ENCODE measurements around the gene UNC93B1. TPM values are rescaled to one million over a fixed set of nuclear protein-coding genes. Genes with fewer than 3 reads are reported as not detected.

UNC93B1 gene
- total RNA-seq, 1 experiment from 2014 or later, result 23.3 TPM

DNA sequence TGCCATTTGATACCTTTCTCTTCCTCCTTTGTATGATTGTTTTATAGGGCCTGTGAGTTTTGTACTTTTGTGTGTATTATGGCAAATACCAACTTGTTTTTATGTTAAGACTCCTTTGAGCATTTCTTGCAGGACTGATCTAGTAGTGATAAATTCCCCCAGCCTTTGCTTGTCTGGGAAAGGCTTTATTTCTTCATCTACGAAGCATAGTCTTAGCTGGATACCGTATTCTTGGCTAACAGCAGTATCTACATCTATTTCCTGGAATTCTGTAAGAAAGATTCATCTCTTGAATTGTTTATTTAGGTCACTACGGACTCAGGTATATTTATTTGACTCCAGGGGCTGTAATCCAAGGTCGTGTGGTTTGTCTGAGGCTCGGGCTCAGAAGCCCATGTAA, 20.6 kb upstream of the UNC93B1 start:
- H2BK5ac ChIP-seq (ENCODE audit: insufficient read length, low read length), result no peak overlapping the region
- Mint-ChIP-seq H3K9me3 (no peaks in the 10 kb centered on the region), H3K4me3 (no peak overlapping the region), H3K27ac (no peak overlapping the region), H3K4me1 (peaks cover 20 to 27% of the 10 kb centered on the region in 2 experiments), H3K36me3 (ENCODE audit: insufficient read depth in 1 of 3, low read depth in 3 of 3) (peaks cover 8 to 29% (median 12%) of the 10 kb centered on the region in 3 experiments), H3K27me3 (ENCODE audit: low read depth) (no peaks in the 10 kb centered on the region)
- H3K9me3 ChIP-seq (ENCODE audit: control insufficient read depth, low read depth, low read length), result no peaks in the 10 kb centered on the region
- no peak overlapping the region for H2AK5ac ChIP-seq (ENCODE audit: insufficient read length, low read length)
- H4K5ac ChIP-seq (ENCODE audit: insufficient read length, low read depth, low read length), result no peak overlapping the region
- no peaks in the 10 kb centered on the region for H3K79me2 ChIP-seq (ENCODE audit: insufficient read depth, low read length)
- no peaks in the 10 kb centered on the region; the same call in 1 of the 2 replicates for H3K4me1 ChIP-seq (ENCODE audit: insufficient read depth, low read length)
- H3K27ac ChIP-seq (ENCODE audit: insufficient read length, low read depth, low read length), result no peak overlapping the region
- no peak overlapping the region for H3K4me2 ChIP-seq (ENCODE audit: insufficient read depth, insufficient read length, low read length)
- H4K91ac ChIP-seq (ENCODE audit: insufficient read length, low read depth, low read length), result no peak overlapping the region
- H3K79me1 ChIP-seq (ENCODE audit: insufficient read depth, low read depth, low read length, poor library complexity, severe bottlenecking), result no peaks in the 10 kb centered on the region
- TF ChIP-seq, protein P1, sequence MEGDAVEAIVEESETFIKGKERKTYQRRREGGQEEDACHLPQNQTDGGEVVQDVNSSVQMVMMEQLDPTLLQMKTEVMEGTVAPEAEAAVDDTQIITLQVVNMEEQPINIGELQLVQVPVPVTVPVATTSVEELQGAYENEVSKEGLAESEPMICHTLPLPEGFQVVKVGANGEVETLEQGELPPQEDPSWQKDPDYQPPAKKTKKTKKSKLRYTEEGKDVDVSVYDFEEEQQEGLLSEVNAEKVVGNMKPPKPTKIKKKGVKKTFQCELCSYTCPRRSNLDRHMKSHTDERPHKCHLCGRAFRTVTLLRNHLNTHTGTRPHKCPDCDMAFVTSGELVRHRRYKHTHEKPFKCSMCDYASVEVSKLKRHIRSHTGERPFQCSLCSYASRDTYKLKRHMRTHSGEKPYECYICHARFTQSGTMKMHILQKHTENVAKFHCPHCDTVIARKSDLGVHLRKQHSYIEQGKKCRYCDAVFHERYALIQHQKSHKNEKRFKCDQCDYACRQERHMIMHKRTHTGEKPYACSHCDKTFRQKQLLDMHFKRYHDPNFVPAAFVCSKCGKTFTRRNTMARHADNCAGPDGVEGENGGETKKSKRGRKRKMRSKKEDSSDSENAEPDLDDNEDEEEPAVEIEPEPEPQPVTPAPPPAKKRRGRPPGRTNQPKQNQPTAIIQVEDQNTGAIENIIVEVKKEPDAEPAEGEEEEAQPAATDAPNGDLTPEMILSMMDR (conservative IDR thresholded peaks at IDR 0.05), result no peak
- H2BK12ac ChIP-seq (ENCODE audit: insufficient read length, low read depth, low read length), result no peak overlapping the region
- H2BK20ac ChIP-seq (ENCODE audit: low read depth, low read length, poor library complexity, severe bottlenecking), result no peak overlapping the region
- H3K4ac ChIP-seq (ENCODE audit: low read depth, low read length), result no peak overlapping the region
- DNase-seq, result no peak
- no peak overlapping the region for H3K18ac ChIP-seq (ENCODE audit: insufficient read length, low read depth, low read length)
- no peak overlapping the region for H4K8ac ChIP-seq (replicated peaks; ENCODE audit: insufficient read length, low read depth, low read length)
- peaks cover 1% of the 10 kb centered on the region for H3K23me2 ChIP-seq (ENCODE audit: insufficient read length, low read depth, low read length, poor library complexity, severe bottlenecking)
- no peaks in the 10 kb centered on the region for H4K20me1 ChIP-seq (ENCODE audit: control insufficient read depth, insufficient read depth, insufficient read length)
- no peak overlapping the region for H2BK15ac ChIP-seq (ENCODE audit: low read depth, low read length)
- H3T11ph ChIP-seq (ENCODE audit: low read length), result no peak overlapping the region
- no peak overlapping the region for H3K9ac ChIP-seq (ENCODE audit: extremely low read depth, insufficient read length, low read length)
- no peak overlapping the region for H2BK120ac ChIP-seq (ENCODE audit: low read depth, low read length, poor library complexity, severe bottlenecking)
- no peak overlapping the region for H3K23ac ChIP-seq (ENCODE audit: insufficient read length, low read depth, low read length)
- no peak overlapping the region for H2AFZ ChIP-seq (ENCODE audit: low read length)
- no peaks in the 10 kb centered on the region for H3K27me3 ChIP-seq (ENCODE audit: insufficient read depth, low read length)
- H3K14ac ChIP-seq (ENCODE audit: insufficient read depth, low read length), result no peak overlapping the region
- no CpG with 5 or more reads among the region's 5 CpGs for WGBS (ENCODE audit: extremely low coverage, insufficient read length, low lambda C conversion rate)
- H3K56ac ChIP-seq (ENCODE audit: insufficient read length, low read depth, low read length), result no peak overlapping the region

All from H9 (cell line).